ENCODE results near the gene KRTAP1-5. TPM values are rescaled to one million over a fixed set of nuclear protein-coding genes. Genes with fewer than 3 reads are reported as not detected.

The KRTAP1-5 gene
- total RNA-seq, 2 donors from 2014 or later, result not detected

DNA sequence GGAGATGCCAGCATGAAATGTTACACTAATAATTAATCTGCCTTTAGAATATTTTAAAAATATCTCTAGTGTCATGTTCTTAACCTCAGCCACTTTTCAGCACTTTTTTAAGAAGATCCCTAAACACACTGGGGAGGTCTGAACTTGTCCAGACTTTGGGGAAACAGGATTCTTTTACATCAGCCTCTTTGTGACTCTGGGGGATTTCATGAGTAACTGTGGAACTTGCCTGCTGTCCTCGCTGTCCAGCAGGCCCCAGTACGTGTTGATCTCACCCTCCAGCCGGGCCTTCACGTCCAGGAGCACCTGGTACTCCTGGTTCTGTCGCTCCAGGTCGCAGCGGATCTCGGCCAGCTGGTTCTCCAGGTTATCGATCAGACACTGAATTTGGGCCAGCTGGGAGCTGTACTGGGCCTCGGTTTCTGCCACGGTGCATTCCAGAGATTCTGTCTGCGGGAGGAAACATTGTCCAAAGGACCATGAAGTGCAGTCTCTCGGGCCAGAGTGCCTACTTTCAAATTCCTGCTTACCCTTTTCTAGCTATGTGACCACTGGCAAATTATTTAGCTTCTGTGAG, 48.3 kb downstream of the KRTAP1-5 start:
- intact Hi-C loops (cut with DNase I), result no loop called here
- DNase-seq (ENCODE audit: low spot score), result no peak

Other genes with a start within 250 kb of the KRTAP1-5 start
- under 1 TPM in 1 of 2 donors, not detected in 1; 0.42 TPM for gene KRT27, start 244.7 kb downstream of the KRTAP1-5 start, total RNA-seq
- not detected for gene KRT28, start 227.2 kb downstream of the KRTAP1-5 start, total RNA-seq
- gene KRT10, start 204.6 kb downstream of the KRTAP1-5 start, total RNA-seq, result 10 to 100 TPM; 36.9 to 44.9 TPM
- not detected for gene KRT12, start 160.0 kb downstream of the KRTAP1-5 start, total RNA-seq
- gene KRT20, start 142.0 kb downstream of the KRTAP1-5 start, total RNA-seq, result not detected
- gene KRT23, start 89.6 kb downstream of the KRTAP1-5 start, total RNA-seq, result under 1 TPM; 0.24 to 0.37 TPM
- gene KRT39, start 60.3 kb downstream of the KRTAP1-5 start, total RNA-seq, result not detected
- gene KRT40, start 42.9 kb downstream of the KRTAP1-5 start, total RNA-seq, result not detected
- gene KRTAP3-3, start 33.0 kb downstream of the KRTAP1-5 start, total RNA-seq, result not detected
- gene KRTAP3-2, start 27.3 kb downstream of the KRTAP1-5 start, total RNA-seq, result not detected
- gene KRTAP3-1, start 18.1 kb downstream of the KRTAP1-5 start, total RNA-seq, result not detected
- not detected for gene KRTAP1-4, start 3.0 kb upstream of the KRTAP1-5 start, total RNA-seq
- gene KRTAP1-3, start 7.7 kb upstream of the KRTAP1-5 start, total RNA-seq, result not detected
- not detected for gene KRTAP1-1, start 14.2 kb upstream of the KRTAP1-5 start, total RNA-seq
- gene KRTAP2-1, start 20.1 kb upstream of the KRTAP1-5 start, total RNA-seq, result not detected
- gene KRTAP2-2, start 28.0 kb upstream of the KRTAP1-5 start, total RNA-seq, result not detected
- not detected for gene KRTAP2-3, start 32.9 kb upstream of the KRTAP1-5 start, total RNA-seq
- gene KRTAP2-4, start 38.7 kb upstream of the KRTAP1-5 start, total RNA-seq, result not detected
- not detected for gene KRTAP4-7, start 56.9 kb upstream of the KRTAP1-5 start, total RNA-seq
- gene KRTAP4-8, start 70.9 kb upstream of the KRTAP1-5 start, total RNA-seq, result not detected
- gene KRTAP4-16, start 75.0 kb upstream of the KRTAP1-5 start, total RNA-seq, result not detected
- not detected for gene KRTAP4-9, start 78.2 kb upstream of the KRTAP1-5 start, total RNA-seq
- not detected for gene KRTAP4-11, start 91.2 kb upstream of the KRTAP1-5 start, total RNA-seq
- not detected for gene KRTAP4-12, start 97.0 kb upstream of the KRTAP1-5 start, total RNA-seq
- not detected for gene KRTAP4-6, start 113.3 kb upstream of the KRTAP1-5 start, total RNA-seq
- not detected for gene KRTAP4-5, start 122.6 kb upstream of the KRTAP1-5 start, total RNA-seq
- not detected for gene KRTAP4-4, start 133.5 kb upstream of the KRTAP1-5 start, total RNA-seq
- gene KRTAP4-3, start 141.0 kb upstream of the KRTAP1-5 start, total RNA-seq, result not detected
- not detected for gene KRTAP4-2, start 151.0 kb upstream of the KRTAP1-5 start, total RNA-seq
- not detected for gene KRTAP4-1, start 157.7 kb upstream of the KRTAP1-5 start, total RNA-seq
- gene KRTAP9-1, start 162.7 kb upstream of the KRTAP1-5 start, total RNA-seq, result not detected
- gene KRTAP9-2, start 199.4 kb upstream of the KRTAP1-5 start, total RNA-seq, result not detected
- not detected for gene KRTAP9-3, start 205.2 kb upstream of the KRTAP1-5 start, total RNA-seq
- not detected for gene KRTAP9-8, start 210.8 kb upstream of the KRTAP1-5 start, total RNA-seq
- gene KRTAP9-4, start 222.5 kb upstream of the KRTAP1-5 start, total RNA-seq, result not detected
- gene KRTAP9-9, start 228.2 kb upstream of the KRTAP1-5 start, total RNA-seq, result not detected
- not detected for gene KRTAP9-6, start 238.2 kb upstream of the KRTAP1-5 start, total RNA-seq
- gene KRTAP9-7, start 248.5 kb upstream of the KRTAP1-5 start, total RNA-seq, result not detected